K562 (cell line): ENCODE measurements around the gene GPR135. TPM values are rescaled to one million over a fixed set of nuclear protein-coding genes. Genes with fewer than 3 reads are reported as not detected.

ENCODE experiments used
- ATAC-seq: fragments of 200-7000 bp; cut with Tn5 transposase; 3 replicates; pipeline ENCODE4 v1.9.1; 2020; ENCODE audit warnings: moderate library complexity
- BruUV-seq: library from RNA; stranded (reverse); fragments of 400-500 nt; replicated peaks from 2 replicates; lab custom pipeline; 2021; lab: Mats Ljungman, UMichigan
- CTCF ChIA-PET: fragments of 300-600 bp; formaldehyde crosslinking; extraction: SDS; loops from one replicate; lab custom pipeline; 2021; ENCODE audit warnings: low intra/inter-chr PET ratio; lab: Yijun Ruan, JAX
- POLR2A ChIA-PET: fragments of 300-600, 350-650 bp; sonication (Branson Sonifier 250); formaldehyde crosslinking; extraction: SDS; loops from one replicate; lab custom pipeline; 2021; ENCODE audit warnings: antibody characterized with exemption, inconsistent platforms; lab: Yijun Ruan, JAX
- DNase-seq, 4 experiments: peaks; one replicate each; pipeline versions ENCODE4 v3.0.0 to v3.0.0-alpha.2; 2011 to 2018; ENCODE audit warnings: low spot score in 3 of 4, mixed read lengths in 3 of 4; ENCODE audit errors: extremely low read depth in 1 of 4
- FAIRE-seq: peaks from 2 replicates; lab custom pipeline; 2011; peaks lifted over from hg19 to GRCh38; lab: Jason Lieb, UNC
- H2AFZ ChIP-seq: 2 replicates; pipeline ENCODE4 v1.6.0; 2011; ENCODE audit warnings: low read depth, low read length, control low read depth, inconsistent platforms
- H3K27ac ChIP-seq: fragments of 200-600 bp; 3 replicates; pipeline ENCODE4 v1.8.0; 2011; ENCODE audit warnings: low read depth, mild to moderate bottlenecking, control low read depth, inconsistent platforms, low read length, moderate library complexity, mixed read lengths; ENCODE audit errors: extremely low read depth
- H3K27me3 ChIP-seq, 2 experiments: fragments of 300-600 bp in 1 of 2; 2 replicates in 1 of 2; 3 replicates in 1 of 2; pipeline versions ENCODE4 v1.6.0 to v1.8.0; 2011; ENCODE audit warnings: inconsistent platforms in 2 of 2, low read length in 2 of 2, mild to moderate bottlenecking in 1 of 2, mixed read lengths in 1 of 2, moderate library complexity in 1 of 2; ENCODE audit not compliant: control insufficient read depth in 2 of 2, insufficient read depth in 2 of 2
- H3K36me3 ChIP-seq: fragments of 300-600 bp; 3 replicates; pipeline ENCODE4 v1.8.0; 2011; ENCODE audit warnings: mild to moderate bottlenecking, low read length, inconsistent platforms; ENCODE audit not compliant: control insufficient read depth, insufficient read depth
- H3K4me1 ChIP-seq, 2 experiments: fragments of 200-600 bp in 1 of 2; replicated peaks in 1 of 2; 2 replicates in 1 of 2; 3 replicates in 1 of 2; pipeline versions ENCODE4 v1.5.1 to v1.8.0; 2011; ENCODE audit warnings: inconsistent platforms in 2 of 2, low read length in 2 of 2, mild to moderate bottlenecking in 1 of 2, mixed read lengths in 1 of 2, moderate library complexity in 1 of 2; ENCODE audit not compliant: control insufficient read depth in 2 of 2, insufficient read depth in 2 of 2
- H3K4me2 ChIP-seq: 2 replicates; pipeline ENCODE4 v1.6.1; 2011; ENCODE audit warnings: low read length, control low read depth, inconsistent platforms, mixed read lengths; ENCODE audit not compliant: insufficient read depth
- H3K4me3 ChIP-seq: fragments of 200-600 bp; sonication (generic), shearing (Covaris generic); 2 replicates; pipeline ENCODE4 v1.5.1; 2016; ENCODE audit warnings: control low read depth, inconsistent platforms
- H3K79me2 ChIP-seq: fragments of 200-600 bp; 3 replicates; pipeline ENCODE4 v1.8.0; 2011; ENCODE audit warnings: low read length, inconsistent platforms; ENCODE audit not compliant: control insufficient read depth, insufficient read depth
- H3K9ac ChIP-seq, 2 experiments: 2 replicates each; pipeline versions ENCODE4 v1.6.0 to v1.6.1; 2011; ENCODE audit warnings: low read depth in 2 of 2, low read length in 2 of 2, control low read depth in 1 of 2, inconsistent platforms in 1 of 2, mild to moderate bottlenecking in 1 of 2, mixed read lengths in 1 of 2; ENCODE audit not compliant: insufficient read depth in 1 of 2
- H3K9me1 ChIP-seq: one replicate; pipeline ENCODE4 v1.6.0; 2011; ENCODE audit warnings: inconsistent platforms, mild to moderate bottlenecking, low read length, moderate library complexity; ENCODE audit not compliant: control insufficient read depth, insufficient read depth
- H3K9me3 ChIP-seq: replicated peaks from 2 replicates; pipeline ENCODE4 v1.5.1; 2011; ENCODE audit warnings: low read depth, low read length, inconsistent platforms; ENCODE audit not compliant: control insufficient read depth, insufficient read depth
- H4K20me1 ChIP-seq: replicated peaks from 2 replicates; pipeline ENCODE4 v1.6.1; 2011; ENCODE audit warnings: low read length, inconsistent platforms, mixed read lengths; ENCODE audit not compliant: control insufficient read depth, insufficient read depth
- BRD9 ChIP-seq: fragments of 450-650 bp; IDR thresholded peaks from 2 replicates; pipeline ENCODE4 v1.6.1; 2018; ENCODE audit warnings: low read depth; ENCODE audit not compliant: partially characterized antibody
- ELF4 ChIP-seq: fragments of 450-650 bp; formaldehyde crosslinking; IDR thresholded peaks from 2 replicates; pipeline ENCODE4 v1.4.0; 2022; ENCODE audit warnings: missing genetic modification characterization
- HNRNPLL ChIP-seq: fragments of 200-400 bp; formaldehyde crosslinking; IDR thresholded peaks from 2 replicates; pipeline ENCODE4 v1.6.1; 2017; ENCODE audit warnings: low read length, low read depth, mild to moderate bottlenecking; ENCODE audit not compliant: poor library complexity, severe bottlenecking
- HSF4 ChIP-seq: fragments of 250-450 bp; sonication (Bioruptor Pico); IDR thresholded peaks from 2 replicates; pipeline ENCODE4 v2.1.2; 2022; ENCODE audit warnings: mild to moderate bottlenecking, moderate library complexity, borderline replicate concordance
- KLF6 ChIP-seq: fragments of 250-450 bp; sonication (Bioruptor Pico); IDR thresholded peaks from 2 replicates; pipeline ENCODE4 v1.4.0; 2020; ENCODE audit warnings: mild to moderate bottlenecking, moderate library complexity, borderline replicate concordance
- MTA3 ChIP-seq: fragments of 450-650 bp; formaldehyde crosslinking; IDR thresholded peaks from 2 replicates; pipeline ENCODE4 v1.6.1; 2017; ENCODE audit warnings: mild to moderate bottlenecking, borderline replicate concordance
- SP1 ChIP-seq: sonication (generic); formaldehyde crosslinking; IDR thresholded peaks from 2 replicates; pipeline ENCODE4 v1.8.1; 2022; ENCODE audit warnings: mild to moderate bottlenecking, missing genetic modification reagents
- WGBS: fragments of 100-300 bp; shearing (Covaris generic); methylation state at CpG from one replicate; pipeline ENCODE4 v1.1.6; 2016; ENCODE audit warnings: low coverage, mixed read lengths; ENCODE audit not compliant: insufficient coverage; ENCODE audit errors: missing lambda C conversion rate; 5-methylcytosine and 5-hydroxymethylcytosine counted together
- in situ Hi-C: fragments of 300-500 bp; cut with MboI; formaldehyde crosslinking; loops from 4 replicates; pipeline ENCODE4 v1.15.0; 2018; ENCODE audit warnings: inconsistent platforms, mixed read lengths
- intact Hi-C: fragments of 100-400 bp; cut with micrococcal nuclease; formaldehyde crosslinking; loops from 2 replicates; pipeline ENCODE4 v1.14.2; 2022
- polyA plus RNA-seq, 8 experiments: library from polyadenylated mRNA; depleted of rRNA in 4 of 8; stranded (reverse) in 5 of 8; unstranded in 3 of 8; fragments of >200 nt; fragmentation: Nextera tagmentation in 2 of 8; fragmentation: Illumina TruSeq in 1 of 8; extraction: Ambion mirVana in 2 of 8; extraction: Trizol in 1 of 8; gene quantifications; 2 replicates each; pipeline versions ENCODE4 v1.2.1 to v1.2.3, GENCODE V29; 2011 to 2014; ENCODE audit warnings: inconsistent platforms in 1 of 8, missing spikeins in 1 of 8
- total RNA-seq, 7 experiments: library from RNA; depleted of rRNA in 6 of 7; stranded (reverse); fragments of >200 nt in 6 of 7; fragmentation: Illumina TruSeq in 2 of 7; extraction: Trizol in 2 of 7; gene quantifications; 2 replicates each; pipeline versions ENCODE4 v1.2.1 to v1.2.3, GENCODE V29; 2011 to 2021; ENCODE audit warnings: low replicate concordance in 1 of 7
- TF ChIP-seq, protein P1 (sequence below): fragments of 250-450 bp; sonication (Bioruptor Pico); IDR thresholded peaks from 2 replicates; pipeline ENCODE4 v1.5.0; 2021; ENCODE audit warnings: mild to moderate bottlenecking, moderate library complexity
- TF ChIP-seq, protein P2 (sequence below): fragments of 450-650 bp; IDR thresholded peaks from 2 replicates; pipeline ENCODE4 v1.6.1; 2018; ENCODE audit warnings: mild to moderate bottlenecking, low read depth; ENCODE audit not compliant: partially characterized antibody

The GPR135 gene
- total and polyA plus RNA-seq, 9 of the 15 experiments (the other 6 are each of a cell fraction or from before 2014, with no cell fraction given), result 0.06 to 1.6 (median 1.0) TPM

DNA sequence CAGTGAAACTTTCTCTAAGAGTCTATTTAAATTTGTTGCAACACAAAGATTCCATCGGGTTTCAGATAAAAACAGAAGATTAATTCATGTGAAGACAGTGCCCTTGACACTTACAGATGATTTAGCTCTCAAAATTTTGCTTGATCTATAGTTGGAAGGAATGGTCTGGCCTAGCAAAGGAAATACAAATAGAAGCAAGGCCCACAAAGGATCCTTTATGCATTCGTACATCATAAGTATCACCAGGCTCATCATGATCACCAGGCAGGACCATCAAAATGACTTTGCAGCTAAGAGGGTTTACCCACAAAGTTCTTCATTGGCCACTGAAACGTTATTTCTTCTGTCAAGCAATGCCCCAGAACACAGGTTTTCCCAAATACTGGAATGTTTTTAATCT lies 43.9 kb upstream of the GPR135 start:
- ATAC-seq (no peak), DNase-seq (no peak), FAIRE-seq (no peak)
- Histone ChIP-seq H2AFZ (no peak overlapping the region), H3K9ac (no peak overlapping the region), H3K4me3 (no peak overlapping the region), H3K27ac (no peak overlapping the region), H3K36me3 (peaks cover 2% of the 10 kb centered on the region; the same call in 1 of the 3 replicates), H3K9me1 (no peaks in the 10 kb centered on the region), H3K4me2 (no peak overlapping the region), H3K79me2 (no peaks in the 10 kb centered on the region), H3K9me3 (no peaks in the 10 kb centered on the region), H3K27me3 (no peaks in the 10 kb centered on the region), H3K4me1 (no peaks in the 10 kb centered on the region), H4K20me1 (no peaks in the 10 kb centered on the region)
- intact Hi-C loops, result loop anchor here (10.0 kb wide), 1 partner anchor 676 kb away; no protein-coding TSS in a partner anchor
- CTCF ChIA-PET, result interaction anchor here (1.0 kb wide), 1 partner anchor 68 kb away, joined by 3 read pairs; no protein-coding TSS in a partner anchor
- POLR2A ChIA-PET, result no interaction called here
- 0% methylated on average over 3 of the region's 3 CpGs for WGBS
- TF ChIP-seq KLF6 (no peak), HNRNPLL (no peak), HSF4 (CRISPR knock-in tag) (no peak)
- in situ Hi-C loops, result no loop called here
- no TSS peak for BruUV-seq

DNA sequence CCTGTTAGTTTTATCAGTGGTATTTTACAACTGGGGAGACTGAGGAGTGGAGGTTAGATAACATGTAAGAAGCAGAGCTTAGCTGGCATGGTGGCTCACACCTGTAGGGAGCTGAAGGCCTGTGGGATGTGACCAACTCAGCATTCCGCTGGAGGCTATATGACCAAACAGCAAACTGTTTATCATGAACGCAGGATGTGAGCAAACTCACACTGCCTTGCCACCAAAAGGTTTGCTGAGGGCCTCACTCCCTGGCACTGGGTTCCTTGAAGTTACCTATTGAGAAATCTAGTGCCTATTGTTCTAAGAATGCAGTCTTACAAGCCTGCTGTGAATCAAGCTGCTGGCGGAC lies 42.5 kb upstream of the GPR135 start:
- Histone ChIP-seq H3K4me2 (no peak overlapping the region), H4K20me1 (no peaks in the 10 kb centered on the region), H3K4me1 (no peaks in the 10 kb centered on the region), H3K4me3 (no peak overlapping the region), H3K27ac (no peak overlapping the region), H3K36me3 (peaks cover 12% of the 10 kb centered on the region; the same call in 2 of the 3 replicates), H3K9me1 (no peaks in the 10 kb centered on the region), H3K9ac (no peak overlapping the region), H3K79me2 (no peaks in the 10 kb centered on the region), H2AFZ (no peak overlapping the region), H3K9me3 (no peaks in the 10 kb centered on the region), H3K27me3 (no peaks in the 10 kb centered on the region)
- no peak for DNase-seq
- 93% methylated on average over 2 of the region's 3 CpGs for WGBS
- ATAC-seq, result no peak
- no TSS peak for BruUV-seq
- in situ Hi-C loops, result no loop called here
- POLR2A ChIA-PET, result interaction anchor here (1.0 to 2.1 kb wide), 3 partner anchors 11 to 68 kb away, joined by 3 to 5 read pairs (median 3); partner anchors contain the start of genes JKAMP and L3HYPDH
- FAIRE-seq, result no peak
- CTCF ChIA-PET, result interaction anchor here (0.6 kb wide), 2 partner anchors 69 to 76 kb away, joined by 3 read pairs; partner anchors contain the start of gene CCDC175
- intact Hi-C loops, result loop anchor here (1.0 to 10.0 kb wide), 2 partner anchors 69 to 677 kb away; partner anchors contain the start of gene CCDC175
- TF ChIP-seq, protein P1, sequence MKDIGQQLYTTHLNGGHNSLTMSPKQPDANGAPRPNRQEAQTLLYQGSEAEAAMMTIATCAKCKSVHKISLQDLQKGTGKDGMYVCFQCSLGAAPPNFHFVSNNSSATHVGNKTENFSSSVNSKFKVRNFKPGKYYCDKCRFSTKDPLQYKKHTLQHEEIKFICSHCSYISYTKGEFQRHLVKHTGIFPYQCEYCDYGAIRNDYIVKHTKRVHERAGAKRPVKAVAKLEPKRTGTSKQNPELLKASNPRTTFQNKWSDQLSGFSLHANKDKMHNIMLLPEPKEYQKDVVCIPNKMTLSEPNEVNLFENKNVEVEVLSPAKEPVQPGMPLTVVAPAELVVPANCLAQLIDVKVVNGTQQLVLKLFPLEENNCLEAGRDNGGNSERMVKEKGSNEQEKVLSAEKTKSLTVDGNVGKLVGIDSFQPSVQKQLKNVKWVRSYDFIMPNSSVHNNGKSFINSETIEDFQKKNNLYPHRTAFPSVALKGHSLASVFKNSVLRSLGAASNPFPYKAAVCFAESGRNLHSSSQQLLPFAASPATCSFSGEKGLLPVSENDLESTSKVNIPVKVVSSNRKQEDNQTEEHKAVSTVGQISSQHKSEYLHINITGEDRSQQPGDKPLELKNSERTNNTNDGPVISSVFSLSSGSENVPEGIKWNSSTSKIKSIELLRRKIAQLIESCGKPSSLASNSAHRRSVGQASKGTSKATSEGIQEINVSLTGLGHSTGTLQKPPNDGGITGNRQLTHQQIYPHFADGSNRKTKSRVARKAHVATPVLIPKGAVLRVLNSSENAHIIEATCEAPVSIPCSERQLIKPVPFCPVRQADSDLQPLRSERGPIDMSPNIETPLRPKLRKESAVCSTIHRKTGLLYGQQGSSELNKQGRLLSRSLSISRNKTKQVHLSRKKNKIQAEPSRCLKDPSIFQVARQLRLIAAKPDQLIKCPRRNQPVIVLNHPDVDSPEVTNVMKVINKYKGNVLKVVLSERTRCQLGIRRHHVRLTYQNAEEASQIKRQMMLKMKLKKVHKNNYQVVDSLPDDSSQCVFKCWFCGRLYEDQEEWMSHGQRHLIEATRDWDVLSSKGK (CRISPR knock-in tag), result no peak
- TF ChIP-seq, protein P2, sequence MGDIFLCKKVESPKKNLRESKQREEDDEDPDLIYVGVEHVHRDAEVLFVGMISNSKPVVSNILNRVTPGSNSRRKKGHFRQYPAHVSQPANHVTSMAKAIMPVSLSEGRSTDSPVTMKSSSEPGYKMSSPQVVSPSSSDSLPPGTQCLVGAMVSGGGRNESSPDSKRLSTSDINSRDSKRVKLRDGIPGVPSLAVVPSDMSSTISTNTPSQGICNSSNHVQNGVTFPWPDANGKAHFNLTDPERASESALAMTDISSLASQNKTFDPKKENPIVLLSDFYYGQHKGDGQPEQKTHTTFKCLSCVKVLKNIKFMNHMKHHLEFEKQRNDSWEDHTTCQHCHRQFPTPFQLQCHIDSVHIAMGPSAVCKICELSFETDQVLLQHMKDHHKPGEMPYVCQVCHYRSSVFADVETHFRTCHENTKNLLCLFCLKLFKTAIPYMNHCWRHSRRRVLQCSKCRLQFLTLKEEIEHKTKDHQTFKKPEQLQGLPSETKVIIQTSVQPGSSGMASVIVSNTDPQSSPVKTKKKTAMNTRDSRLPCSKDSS, result no peak
- TF ChIP-seq SP1 (CRISPR knock-in tag) (no peak), BRD9 (no peak), MTA3 (no peak), ELF4 (CRISPR knock-in tag) (no peak)
